ENCODE data around the gene PAWR. TPM values are rescaled to one million over a fixed set of nuclear protein-coding genes. Genes with fewer than 3 reads are reported as not detected.
"Not testable (repeated sequence)": the region's sequence is repeated elsewhere in the genome, so short reads cannot be mapped to it uniquely, and the experiment has no call there.

Gene PAWR
- polyA plus RNA-seq, 1 donor, result 51.2 TPM

DNA sequence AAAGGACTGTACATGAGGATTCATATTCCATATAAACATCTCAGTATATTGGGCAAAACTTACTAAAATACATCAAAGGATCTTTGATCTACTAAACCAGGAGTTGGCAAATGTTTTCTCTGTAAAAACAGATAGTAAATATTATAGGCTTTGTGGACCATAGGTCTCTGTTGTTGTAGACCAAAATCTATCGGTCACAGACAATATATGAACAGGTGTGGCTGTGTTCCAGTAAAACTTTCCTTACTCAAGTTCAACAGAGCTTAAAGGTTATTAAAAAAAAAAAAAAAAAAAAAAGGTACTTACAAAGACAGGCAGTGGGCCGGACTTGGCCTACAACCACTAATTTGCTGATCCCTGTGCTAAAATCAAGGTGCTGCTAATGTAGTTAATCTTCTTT is 40.3 kb downstream of the PAWR start:
- DNase-seq, result peak in 1 of 2 donors; percentile 16
- H3K36me3 ChIP-seq (ENCODE audit: control insufficient read depth, insufficient read depth, low read length), result no peaks in the 10 kb centered on the region
- no CpG with 5 or more reads among the region's 2 CpGs for WGBS (ENCODE audit: insufficient coverage, low lambda C conversion rate)
- H3K9me3 ChIP-seq (ENCODE audit: control insufficient read depth, low read depth, low read length), result no peaks in the 10 kb centered on the region
- H3K27ac ChIP-seq (ENCODE audit: low read length), result no peak overlapping the region
- no peak overlapping the region for H3K4me3 ChIP-seq (ENCODE audit: low read length)
- no peaks in the 10 kb centered on the region for H3K27me3 ChIP-seq (ENCODE audit: control insufficient read depth, insufficient read depth, low read length)
- peaks cover under 1% of the 10 kb centered on the region for H3K4me1 ChIP-seq (ENCODE audit: control insufficient read depth, insufficient read depth, low read length)

DNA sequence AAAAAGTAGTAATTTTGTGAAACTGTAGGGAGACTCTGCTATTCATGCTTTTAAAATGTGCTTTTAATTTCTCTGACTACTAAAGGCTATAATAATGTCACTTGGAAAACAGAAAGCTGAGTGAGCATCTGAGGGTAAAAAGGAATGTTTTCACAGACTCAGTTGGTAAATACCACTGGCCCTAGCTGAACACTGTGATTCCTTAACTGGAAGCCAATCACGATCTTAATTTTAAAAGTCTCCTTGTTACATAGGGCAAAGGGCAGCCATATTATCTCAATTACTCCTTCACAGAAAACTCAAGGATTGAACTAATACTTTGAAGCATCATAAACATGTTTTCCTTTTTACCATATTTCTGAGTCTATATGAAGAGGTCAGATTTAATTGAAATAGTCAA is 41.9 kb downstream of the PAWR start:
- peak in 1 of 2 donors; percentile 59 for DNase-seq
- no peaks in the 10 kb centered on the region for H3K36me3 ChIP-seq (ENCODE audit: control insufficient read depth, insufficient read depth, low read length)

DNA sequence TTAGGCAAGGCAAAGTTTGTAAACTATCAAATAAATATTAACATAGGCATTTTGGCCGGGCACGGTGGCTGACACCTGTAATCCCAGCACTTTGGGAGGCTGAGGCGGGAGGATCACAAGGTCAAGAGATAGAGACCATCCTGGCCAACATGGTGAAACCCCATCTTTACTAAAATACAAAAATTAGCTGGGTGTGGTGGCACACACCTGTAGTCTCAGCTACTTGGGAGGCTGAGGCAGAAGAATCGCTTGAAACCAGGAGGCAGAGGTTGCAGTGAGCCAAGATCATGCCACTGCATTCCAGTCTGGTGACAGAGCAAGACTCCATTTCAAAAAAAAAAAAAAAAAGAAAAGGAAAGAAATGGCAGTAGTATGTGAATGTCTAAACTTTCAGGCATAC is 43.9 kb downstream of the PAWR start:
- not testable (repeated sequence) for H3K27me3 ChIP-seq (ENCODE audit: control insufficient read depth, insufficient read depth, low read length); H3K4me3 ChIP-seq (ENCODE audit: low read length); H3K4me1 ChIP-seq (ENCODE audit: control insufficient read depth, insufficient read depth, low read length); H3K36me3 ChIP-seq (ENCODE audit: control insufficient read depth, insufficient read depth, low read length); DNase-seq; H3K9me3 ChIP-seq (ENCODE audit: control insufficient read depth, low read depth, low read length); H3K27ac ChIP-seq (ENCODE audit: low read length)
- WGBS (ENCODE audit: insufficient coverage, low lambda C conversion rate), result no CpG with 5 or more reads among the region's 4 CpGs

More for the DNA sequence above, 41.9 kb downstream of the PAWR start:
- H3K27me3 ChIP-seq (ENCODE audit: control insufficient read depth, insufficient read depth, low read length), result no peaks in the 10 kb centered on the region
- H3K4me3 ChIP-seq (ENCODE audit: low read length), result no peak overlapping the region
- H3K27ac ChIP-seq (ENCODE audit: low read length), result no peak overlapping the region
- WGBS (ENCODE audit: insufficient coverage, low lambda C conversion rate), result no CpG with 5 or more reads among the region's 1 CpG
- H3K4me1 ChIP-seq (ENCODE audit: control insufficient read depth, insufficient read depth, low read length), result peaks cover 2% of the 10 kb centered on the region
- H3K9me3 ChIP-seq (ENCODE audit: control insufficient read depth, low read depth, low read length), result no peaks in the 10 kb centered on the region

DNA sequence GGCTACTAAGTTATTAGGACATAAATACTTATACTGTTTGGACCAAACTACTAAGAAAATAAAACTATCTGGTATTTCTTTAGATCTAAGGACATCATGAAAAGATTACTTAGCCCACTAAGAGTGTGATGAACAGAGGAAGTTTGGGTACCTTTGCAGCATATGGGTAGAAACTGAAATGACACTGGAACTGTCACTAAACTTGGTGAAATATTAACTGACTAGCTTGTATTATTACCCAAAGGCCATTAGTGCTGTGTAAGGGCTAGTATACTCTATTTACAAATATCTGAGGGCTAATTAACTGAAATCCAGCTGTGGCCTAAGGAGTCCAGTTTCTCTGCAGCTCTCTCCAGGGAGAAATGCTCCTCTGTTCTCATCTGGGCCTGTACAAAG is 45.5 kb downstream of the PAWR start:
- H3K4me1 ChIP-seq (ENCODE audit: control insufficient read depth, insufficient read depth, low read length), result peaks cover 2% of the 10 kb centered on the region
- no peaks in the 10 kb centered on the region for H3K9me3 ChIP-seq (ENCODE audit: control insufficient read depth, low read depth, low read length)
- no peak overlapping the region for H3K27ac ChIP-seq (ENCODE audit: low read length)
- H3K4me3 ChIP-seq (ENCODE audit: low read length), result no peak overlapping the region
- H3K36me3 ChIP-seq (ENCODE audit: control insufficient read depth, insufficient read depth, low read length), result no peaks in the 10 kb centered on the region
- no peaks in the 10 kb centered on the region for H3K27me3 ChIP-seq (ENCODE audit: control insufficient read depth, insufficient read depth, low read length)
- peak in 1 of 2 donors; percentile 40 for DNase-seq

DNA sequence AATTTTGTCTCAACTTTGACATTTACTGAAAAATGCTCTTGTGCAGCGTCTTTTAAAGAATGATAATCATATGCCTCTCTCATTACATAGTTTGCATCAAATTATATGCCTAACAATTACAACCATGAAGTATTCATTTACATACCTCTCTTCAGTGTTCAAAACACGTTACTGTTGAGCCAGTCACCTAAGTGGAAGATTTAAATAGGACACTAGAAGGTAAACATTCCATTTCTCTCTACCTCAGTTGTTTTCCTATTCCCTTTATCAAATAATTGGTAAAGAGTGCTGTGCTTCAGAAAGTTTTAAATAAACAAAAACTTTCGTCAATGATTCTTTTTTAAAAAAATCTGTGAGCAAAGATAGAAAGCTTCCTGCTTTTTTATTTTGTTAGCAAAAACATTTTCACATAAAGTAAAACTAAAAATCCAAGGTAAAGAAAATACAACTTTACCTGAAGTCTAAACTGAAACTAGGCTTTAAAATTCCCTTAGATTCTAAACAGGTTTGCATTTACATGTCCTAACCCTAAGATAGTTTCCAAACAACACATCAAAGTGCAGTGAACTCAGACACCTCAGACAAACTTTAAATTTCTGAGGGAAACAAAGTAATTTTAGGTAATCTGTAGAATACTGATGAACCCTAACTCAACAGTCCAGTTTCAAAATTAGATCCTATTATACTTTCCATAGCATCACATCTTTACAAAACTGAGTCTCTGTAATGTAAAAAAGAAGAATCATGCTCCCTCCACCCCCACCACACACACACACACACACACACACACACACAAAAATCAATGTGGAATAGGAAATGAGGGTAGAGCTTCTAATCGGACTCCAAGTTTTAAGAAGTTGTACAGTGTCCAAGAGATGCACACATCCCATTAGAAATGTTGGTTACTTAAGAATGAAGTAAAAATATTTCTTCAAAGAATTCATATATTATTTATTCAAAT is 46.2 kb downstream of the PAWR start:
- H3K36me3 ChIP-seq (ENCODE audit: control insufficient read depth, insufficient read depth, low read length), result no peaks in the 10 kb centered on the region
- no peaks in the 10 kb centered on the region for H3K9me3 ChIP-seq (ENCODE audit: control insufficient read depth, low read depth, low read length)
- no peak for DNase-seq
- no peak overlapping the region for H3K27ac ChIP-seq (ENCODE audit: low read length)
- no peak overlapping the region for H3K4me3 ChIP-seq (ENCODE audit: low read length)
- H3K27me3 ChIP-seq (ENCODE audit: control insufficient read depth, insufficient read depth, low read length), result no peaks in the 10 kb centered on the region
- H3K4me1 ChIP-seq (ENCODE audit: control insufficient read depth, insufficient read depth, low read length), result peaks cover 2% of the 10 kb centered on the region
- 55% methylated on average over 1 of the region's 4 CpGs for WGBS (ENCODE audit: insufficient coverage, low lambda C conversion rate)

DNA sequence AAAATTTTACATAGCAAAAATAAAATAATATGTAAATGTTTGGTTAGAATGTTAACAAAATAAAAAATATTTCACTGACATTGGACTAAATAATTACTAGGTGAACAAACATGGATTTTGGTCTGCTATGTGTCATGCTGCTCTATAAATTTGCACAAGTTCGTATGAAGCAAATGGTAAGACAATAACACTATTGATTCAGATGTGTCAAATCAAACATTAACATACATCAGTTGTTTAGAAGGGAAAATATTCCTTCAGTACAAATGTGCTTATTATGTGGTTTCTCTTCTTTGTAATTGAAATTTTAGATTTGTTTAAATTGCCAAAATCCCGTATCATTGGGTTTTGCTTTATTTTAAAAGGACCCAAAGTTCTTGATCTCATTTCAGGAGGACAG is 46.9 kb downstream of the PAWR start:
- WGBS (ENCODE audit: insufficient coverage, low lambda C conversion rate), result 58% methylated on average over 2 of the region's 2 CpGs
- Histone ChIP-seq H3K27ac (ENCODE audit: low read length) (no peak overlapping the region), H3K4me3 (ENCODE audit: low read length) (no peak overlapping the region), H3K27me3 (ENCODE audit: control insufficient read depth, insufficient read depth, low read length) (no peaks in the 10 kb centered on the region), H3K36me3 (ENCODE audit: control insufficient read depth, insufficient read depth, low read length) (no peaks in the 10 kb centered on the region), H3K4me1 (ENCODE audit: control insufficient read depth, insufficient read depth, low read length) (peaks cover 2% of the 10 kb centered on the region), H3K9me3 (ENCODE audit: control insufficient read depth, low read depth, low read length) (no peaks in the 10 kb centered on the region)
- DNase-seq, result no peak

DNA sequence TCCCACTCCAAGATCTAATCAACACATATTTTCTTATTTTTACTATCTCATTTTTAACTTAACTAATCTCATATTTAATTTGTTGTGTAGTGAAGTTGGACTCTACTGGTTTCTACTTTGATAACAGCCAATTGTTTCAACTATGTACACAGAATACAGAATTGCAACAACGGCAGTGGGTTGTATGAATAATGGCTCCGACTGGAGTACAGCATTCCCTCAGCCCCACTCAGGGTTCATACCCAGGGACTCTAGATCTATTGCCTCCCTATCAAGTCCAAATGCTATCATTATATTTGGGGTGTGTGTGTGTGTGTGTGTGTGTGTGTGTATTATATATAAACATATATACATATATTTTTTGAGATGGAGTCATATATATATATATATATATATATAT is 52.3 kb downstream of the PAWR start:
- H3K4me1 ChIP-seq (ENCODE audit: control insufficient read depth, insufficient read depth, low read length), result no peaks in the 10 kb centered on the region
- H3K36me3 ChIP-seq (ENCODE audit: control insufficient read depth, insufficient read depth, low read length), result no peaks in the 10 kb centered on the region
- H3K27me3 ChIP-seq (ENCODE audit: control insufficient read depth, insufficient read depth, low read length), result no peaks in the 10 kb centered on the region
- no CpG with 5 or more reads among the region's 2 CpGs for WGBS (ENCODE audit: insufficient coverage, low lambda C conversion rate)
- H3K27ac ChIP-seq (ENCODE audit: low read length), result no peak overlapping the region
- no peak overlapping the region for H3K4me3 ChIP-seq (ENCODE audit: low read length)
- H3K9me3 ChIP-seq (ENCODE audit: control insufficient read depth, low read depth, low read length), result no peaks in the 10 kb centered on the region
- DNase-seq, result no peak

- H3K9me3 ChIP-seq (ENCODE audit: control insufficient read depth, low read depth, low read length), result no peaks in the 10 kb centered on the region
- no peak for DNase-seq
- 100% methylated on average over 1 of the region's 2 CpGs for WGBS (ENCODE audit: insufficient coverage, low lambda C conversion rate)
Measured at GRCh38 chr12:79637093-79637492, 53.7 kb downstream of the PAWR start.

DNA sequence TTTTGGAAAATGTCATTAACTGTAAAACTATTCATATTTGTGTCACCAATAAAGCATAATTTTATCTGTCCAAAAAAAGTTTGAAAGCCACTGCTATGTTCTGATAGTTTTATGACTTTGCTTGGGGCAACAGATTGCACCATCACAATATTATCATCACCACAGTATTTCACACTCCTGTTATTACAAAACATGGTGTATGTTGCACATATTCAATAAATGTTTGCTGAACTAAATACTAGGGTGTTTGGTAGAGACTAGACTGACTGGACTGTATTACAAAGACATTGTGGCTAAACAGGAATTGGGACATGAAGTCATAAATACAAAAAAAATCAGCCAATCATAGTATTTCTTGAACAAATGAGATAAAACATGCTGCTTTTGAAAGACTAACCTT is 55.1 kb downstream of the PAWR start:
- no peak for DNase-seq
- Histone ChIP-seq H3K4me1 (ENCODE audit: control insufficient read depth, insufficient read depth, low read length) (no peaks in the 10 kb centered on the region), H3K4me3 (ENCODE audit: low read length) (no peak overlapping the region), H3K9me3 (ENCODE audit: control insufficient read depth, low read depth, low read length) (no peaks in the 10 kb centered on the region), H3K36me3 (ENCODE audit: control insufficient read depth, insufficient read depth, low read length) (no peaks in the 10 kb centered on the region), H3K27ac (ENCODE audit: low read length) (no peak overlapping the region), H3K27me3 (ENCODE audit: control insufficient read depth, insufficient read depth, low read length) (no peaks in the 10 kb centered on the region)

More at GRCh38 chr12:79637093-79637492, 53.7 kb downstream of the PAWR start:
- no peak overlapping the region for H3K4me3 ChIP-seq (ENCODE audit: low read length)
- no peaks in the 10 kb centered on the region for H3K27me3 ChIP-seq (ENCODE audit: control insufficient read depth, insufficient read depth, low read length)
- no peaks in the 10 kb centered on the region for H3K36me3 ChIP-seq (ENCODE audit: control insufficient read depth, insufficient read depth, low read length)
- H3K27ac ChIP-seq (ENCODE audit: low read length), result no peak overlapping the region
- no peaks in the 10 kb centered on the region for H3K4me1 ChIP-seq (ENCODE audit: control insufficient read depth, insufficient read depth, low read length)

DNA sequence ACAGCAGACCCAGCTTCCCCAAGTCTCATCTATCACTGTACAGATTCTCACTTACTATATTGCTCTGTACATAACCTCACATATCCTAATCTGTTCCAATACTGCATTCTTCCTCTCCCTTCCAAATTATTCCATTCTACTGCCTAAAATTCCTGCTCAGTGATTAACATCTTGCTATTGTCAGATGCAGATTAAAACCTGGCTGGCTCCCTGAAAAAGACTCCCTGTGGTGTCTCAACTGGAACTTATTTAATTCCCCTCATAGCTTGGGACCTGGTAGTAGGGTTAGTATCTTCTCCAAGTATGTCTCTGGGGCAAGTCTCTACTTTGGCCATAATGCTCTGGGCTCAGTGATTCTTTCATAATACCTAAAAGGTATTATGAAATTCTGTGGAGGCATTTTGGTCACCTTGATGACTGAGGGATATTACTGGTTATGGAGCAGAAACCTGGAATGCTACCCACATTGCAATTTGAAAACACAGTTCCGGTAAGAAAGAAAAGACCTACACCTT is 55.8 kb downstream of the PAWR start:
- no peak for DNase-seq
- WGBS (ENCODE audit: insufficient coverage, low lambda C conversion rate), result no CpG with 5 or more reads among the region's 1 CpG
- Histone ChIP-seq H3K27me3 (ENCODE audit: control insufficient read depth, insufficient read depth, low read length) (no peaks in the 10 kb centered on the region), H3K4me1 (ENCODE audit: control insufficient read depth, insufficient read depth, low read length) (no peaks in the 10 kb centered on the region), H3K9me3 (ENCODE audit: control insufficient read depth, low read depth, low read length) (no peaks in the 10 kb centered on the region), H3K36me3 (ENCODE audit: control insufficient read depth, insufficient read depth, low read length) (no peaks in the 10 kb centered on the region), H3K4me3 (ENCODE audit: low read length) (no peak overlapping the region), H3K27ac (ENCODE audit: low read length) (no peak overlapping the region)

DNA sequence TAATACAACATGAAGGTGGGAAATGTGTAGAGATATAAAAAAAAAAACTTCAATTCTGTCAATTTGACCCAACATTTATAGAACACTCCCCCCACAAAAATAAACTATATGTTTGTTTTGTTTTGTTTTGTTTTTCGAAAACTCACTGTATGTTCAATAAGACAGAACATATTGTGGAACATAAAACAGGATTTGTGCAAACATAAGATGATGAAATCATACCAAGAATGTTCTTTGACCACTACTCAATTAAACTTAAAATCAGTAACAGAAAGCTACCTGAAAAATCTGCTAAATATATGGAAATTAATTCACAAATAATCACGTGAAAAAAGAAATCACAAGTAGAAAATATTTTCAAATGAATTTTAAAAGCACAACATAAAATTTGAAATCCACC is 61.2 kb downstream of the PAWR start:
- WGBS (ENCODE audit: insufficient coverage, low lambda C conversion rate), result 83% methylated on average over 2 of the region's 2 CpGs
- Histone ChIP-seq H3K4me1 (ENCODE audit: control insufficient read depth, insufficient read depth, low read length) (no peaks in the 10 kb centered on the region), H3K27me3 (ENCODE audit: control insufficient read depth, insufficient read depth, low read length) (no peaks in the 10 kb centered on the region), H3K36me3 (ENCODE audit: control insufficient read depth, insufficient read depth, low read length) (no peaks in the 10 kb centered on the region), H3K9me3 (ENCODE audit: control insufficient read depth, low read depth, low read length) (peaks cover 6% of the 10 kb centered on the region), H3K4me3 (ENCODE audit: low read length) (no peak overlapping the region), H3K27ac (ENCODE audit: low read length) (no peak overlapping the region)
- no peak for DNase-seq

All from large intestine (tissue), 3 donors.